Mammary epithelial cell (primary cell): ENCODE results near the gene DNAJC15.

Experiments used
- EZH2 ChIP-seq: IDR thresholded peaks from 2 replicates; pipeline ENCODE4 v1.6.1; 2012; ENCODE audit warnings: low read length, inconsistent platforms, borderline replicate concordance
- TF ChIP-seq, protein P1 (sequence below), 2 donors: IDR thresholded peaks in 1 of 2; conservative IDR thresholded peaks in 1 of 2; 2 replicates each; pipeline ENCODE4 v1.5.1; 2011 to 2012; ENCODE audit warnings: inconsistent platforms in 2 of 2, low read length in 2 of 2, mild to moderate bottlenecking in 2 of 2, control low read depth in 1 of 2, low read depth in 1 of 2; ENCODE audit not compliant: insufficient read depth in 1 of 2; ENCODE audit errors: extremely low read depth in 1 of 2

DNA sequence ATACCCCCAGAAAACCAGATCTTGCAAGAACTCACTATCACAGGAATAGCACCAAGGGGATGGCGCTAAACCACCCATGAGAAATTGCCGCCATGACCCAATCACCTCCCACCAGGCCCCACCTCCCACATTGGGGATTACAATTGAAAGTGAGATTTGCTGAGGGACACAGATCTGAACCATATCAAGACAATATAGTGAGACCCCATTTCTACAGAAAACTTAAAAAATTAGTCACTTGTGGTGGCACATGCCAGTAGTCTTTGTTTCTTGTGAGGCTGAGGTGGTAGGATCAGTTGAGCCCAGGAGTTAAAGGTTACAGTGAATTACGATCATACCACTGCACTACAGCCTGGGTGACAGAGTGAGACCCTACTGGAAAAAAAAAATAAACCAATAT is 9.7 kb downstream of the DNAJC15 start:
- TF ChIP-seq, protein P1, sequence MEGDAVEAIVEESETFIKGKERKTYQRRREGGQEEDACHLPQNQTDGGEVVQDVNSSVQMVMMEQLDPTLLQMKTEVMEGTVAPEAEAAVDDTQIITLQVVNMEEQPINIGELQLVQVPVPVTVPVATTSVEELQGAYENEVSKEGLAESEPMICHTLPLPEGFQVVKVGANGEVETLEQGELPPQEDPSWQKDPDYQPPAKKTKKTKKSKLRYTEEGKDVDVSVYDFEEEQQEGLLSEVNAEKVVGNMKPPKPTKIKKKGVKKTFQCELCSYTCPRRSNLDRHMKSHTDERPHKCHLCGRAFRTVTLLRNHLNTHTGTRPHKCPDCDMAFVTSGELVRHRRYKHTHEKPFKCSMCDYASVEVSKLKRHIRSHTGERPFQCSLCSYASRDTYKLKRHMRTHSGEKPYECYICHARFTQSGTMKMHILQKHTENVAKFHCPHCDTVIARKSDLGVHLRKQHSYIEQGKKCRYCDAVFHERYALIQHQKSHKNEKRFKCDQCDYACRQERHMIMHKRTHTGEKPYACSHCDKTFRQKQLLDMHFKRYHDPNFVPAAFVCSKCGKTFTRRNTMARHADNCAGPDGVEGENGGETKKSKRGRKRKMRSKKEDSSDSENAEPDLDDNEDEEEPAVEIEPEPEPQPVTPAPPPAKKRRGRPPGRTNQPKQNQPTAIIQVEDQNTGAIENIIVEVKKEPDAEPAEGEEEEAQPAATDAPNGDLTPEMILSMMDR (conservative IDR thresholded peaks at IDR 0.05 in 1 of 2, IDR thresholded peaks at IDR 0.05 in 1 of 2; ENCODE audit: extremely low read depth in 1 of 2, insufficient read depth in 1 of 2, low read depth in 1 of 2, low read length in 2 of 2) = no peak
- TF ChIP-seq EZH2 = no peak
